Activated T-helper 17 cell treated with anti-CD3 and anti-CD28 coated beads, Interleukin-2, amount 50 U/mL, for 72 hours (primary cell): ENCODE data around the gene ARHGAP18. TPM values are rescaled to one million over a fixed set of nuclear protein-coding genes. Genes with fewer than 3 reads are reported as not detected.

Experiments used
- ATAC-seq: fragments of 150-1000 bp; cut with Tn5 transposase; replicated peaks from 2 replicates; pipeline ENCODE4 v1.10.0; 2021; ENCODE audit warnings: mild to moderate bottlenecking, moderate library complexity
- H3K27ac Mint-ChIP-seq: one replicate; pipeline ENCODE4 v1.8.0; 2022; ENCODE audit warnings: mixed read lengths
- H3K27me3 Mint-ChIP-seq: one replicate; pipeline ENCODE4 v1.8.0; 2022; ENCODE audit warnings: mixed read lengths
- H3K36me3 Mint-ChIP-seq: one replicate; pipeline ENCODE4 v1.8.0; 2022; ENCODE audit warnings: low read depth, mild to moderate bottlenecking, mixed read lengths
- H3K4me1 Mint-ChIP-seq: one replicate; pipeline ENCODE4 v1.8.0; 2022; ENCODE audit warnings: mixed read lengths
- H3K4me3 Mint-ChIP-seq: one replicate; pipeline ENCODE4 v1.8.0; 2022; ENCODE audit warnings: mild to moderate bottlenecking, mixed read lengths
- H3K9me3 Mint-ChIP-seq: one replicate; pipeline ENCODE4 v1.8.0; 2022; ENCODE audit warnings: mixed read lengths
- total RNA-seq, 2 donors: library from RNA; stranded (reverse); gene quantifications; one replicate each; pipeline ENCODE4 v1.2.3, GENCODE V29; 2022

Gene ARHGAP18
- total RNA-seq, 2 donors from 2014 or later, result 7.9 to 9.5 TPM

GRCh38 chr6:129643176-129643575 is 66.8 kb downstream of the ARHGAP18 start:
- ATAC-seq, result no peak
- Mint-ChIP-seq H3K36me3 (no peaks in the 10 kb centered on the region), H3K27ac (no peak overlapping the region), H3K4me1 (no peaks in the 10 kb centered on the region), H3K4me3 (no peak overlapping the region), H3K27me3 (no peaks in the 10 kb centered on the region), H3K9me3 (no peaks in the 10 kb centered on the region)

GRCh38 chr6:129642322-129642721 is 67.7 kb downstream of the ARHGAP18 start:
- no peak overlapping the region for H3K4me3 Mint-ChIP-seq
- no peak overlapping the region for H3K27ac Mint-ChIP-seq
- H3K27me3 Mint-ChIP-seq, result no peaks in the 10 kb centered on the region
- no peak for ATAC-seq
- no peaks in the 10 kb centered on the region for H3K4me1 Mint-ChIP-seq
- H3K36me3 Mint-ChIP-seq, result no peaks in the 10 kb centered on the region
- no peaks in the 10 kb centered on the region for H3K9me3 Mint-ChIP-seq

GRCh38 chr6:129641344-129641743 is 68.6 kb downstream of the ARHGAP18 start:
- Mint-ChIP-seq H3K27me3 (no peaks in the 10 kb centered on the region), H3K4me1 (no peaks in the 10 kb centered on the region), H3K9me3 (no peaks in the 10 kb centered on the region), H3K27ac (no peak overlapping the region), H3K4me3 (no peak overlapping the region), H3K36me3 (no peaks in the 10 kb centered on the region)
- no peak for ATAC-seq

GRCh38 chr6:129638686-129639085 is 71.3 kb downstream of the ARHGAP18 start:
- Mint-ChIP-seq H3K36me3 (peaks cover 6% of the 10 kb centered on the region), H3K9me3 (no peaks in the 10 kb centered on the region), H3K4me1 (no peaks in the 10 kb centered on the region), H3K4me3 (no peak overlapping the region), H3K27ac (no peak overlapping the region), H3K27me3 (no peaks in the 10 kb centered on the region)
- no peak for ATAC-seq

GRCh38 chr6:129638055-129638684 is 71.8 kb downstream of the ARHGAP18 start:
- no peak for ATAC-seq

GRCh38 chr6:129637340-129638054 is 72.5 kb downstream of the ARHGAP18 start:
- H3K36me3 Mint-ChIP-seq, result peaks cover 6% of the 10 kb centered on the region
- H3K27ac Mint-ChIP-seq, result no peak overlapping the region
- no peaks in the 10 kb centered on the region for H3K9me3 Mint-ChIP-seq
- H3K4me3 Mint-ChIP-seq, result no peak overlapping the region
- H3K4me1 Mint-ChIP-seq, result no peaks in the 10 kb centered on the region
- ATAC-seq, result no peak
- no peaks in the 10 kb centered on the region for H3K27me3 Mint-ChIP-seq

More at GRCh38 chr6:129638055-129638684, 71.8 kb downstream of the ARHGAP18 start:
- no peak overlapping the region for H3K27ac Mint-ChIP-seq
- H3K9me3 Mint-ChIP-seq, result no peaks in the 10 kb centered on the region
- no peak overlapping the region for H3K4me3 Mint-ChIP-seq
- H3K27me3 Mint-ChIP-seq, result no peaks in the 10 kb centered on the region
- peaks cover 6% of the 10 kb centered on the region for H3K36me3 Mint-ChIP-seq
- no peaks in the 10 kb centered on the region for H3K4me1 Mint-ChIP-seq

- Mint-ChIP-seq H3K27me3 (no peaks in the 10 kb centered on the region), H3K36me3 (peaks cover 6% of the 10 kb centered on the region), H3K27ac (no peak overlapping the region), H3K9me3 (no peaks in the 10 kb centered on the region), H3K4me1 (no peaks in the 10 kb centered on the region), H3K4me3 (no peak overlapping the region)
- ATAC-seq, result no peak
Observed at GRCh38 chr6:129635396-129636130, 74.4 kb downstream of the ARHGAP18 start.

GRCh38 chr6:129634411-129635230 is 75.4 kb downstream of the ARHGAP18 start:
- Mint-ChIP-seq H3K4me1 (no peaks in the 10 kb centered on the region), H3K4me3 (no peak overlapping the region), H3K27me3 (no peaks in the 10 kb centered on the region), H3K9me3 (no peaks in the 10 kb centered on the region), H3K36me3 (peaks cover 6% of the 10 kb centered on the region), H3K27ac (no peak overlapping the region)
- no peak for ATAC-seq

GRCh38 chr6:129633529-129633928 is 76.4 kb downstream of the ARHGAP18 start:
- Mint-ChIP-seq H3K4me1 (no peaks in the 10 kb centered on the region), H3K36me3 (peaks cover 6% of the 10 kb centered on the region), H3K9me3 (no peaks in the 10 kb centered on the region), H3K4me3 (no peak overlapping the region), H3K27me3 (no peaks in the 10 kb centered on the region), H3K27ac (no peak overlapping the region)
- no peak for ATAC-seq

- Mint-ChIP-seq H3K36me3 (peaks cover 6% of the 10 kb centered on the region), H3K9me3 (no peaks in the 10 kb centered on the region), H3K4me3 (no peak overlapping the region), H3K27me3 (no peaks in the 10 kb centered on the region), H3K27ac (no peak overlapping the region), H3K4me1 (no peaks in the 10 kb centered on the region)
- no peak for ATAC-seq
Observed at GRCh38 chr6:129632172-129632613, 77.8 kb downstream of the ARHGAP18 start.

- Mint-ChIP-seq H3K36me3 (peaks cover 6% of the 10 kb centered on the region), H3K4me3 (no peak overlapping the region), H3K4me1 (no peaks in the 10 kb centered on the region), H3K27me3 (no peaks in the 10 kb centered on the region), H3K9me3 (no peaks in the 10 kb centered on the region), H3K27ac (no peak overlapping the region)
- ATAC-seq, result no peak
Observed at GRCh38 chr6:129631070-129631469, 78.9 kb downstream of the ARHGAP18 start.

- H3K4me1 Mint-ChIP-seq, result no peaks in the 10 kb centered on the region
- H3K27me3 Mint-ChIP-seq, result no peaks in the 10 kb centered on the region
- no peak overlapping the region for H3K27ac Mint-ChIP-seq
- H3K4me3 Mint-ChIP-seq, result no peak overlapping the region
- H3K9me3 Mint-ChIP-seq, result no peaks in the 10 kb centered on the region
- ATAC-seq, result no peak
- H3K36me3 Mint-ChIP-seq, result peaks cover 6% of the 10 kb centered on the region
Observed at GRCh38 chr6:129630596-129630995, 79.4 kb downstream of the ARHGAP18 start.

- peaks cover 3% of the 10 kb centered on the region for H3K4me1 Mint-ChIP-seq
- no peaks in the 10 kb centered on the region for H3K9me3 Mint-ChIP-seq
- H3K27ac Mint-ChIP-seq, result no peak overlapping the region
- H3K27me3 Mint-ChIP-seq, result no peaks in the 10 kb centered on the region
- no peak for ATAC-seq
- H3K4me3 Mint-ChIP-seq, result no peak overlapping the region
- H3K36me3 Mint-ChIP-seq, result no peaks in the 10 kb centered on the region
Observed at GRCh38 chr6:129628101-129628815, 81.7 kb downstream of the ARHGAP18 start.

GRCh38 chr6:129624488-129624887 is 85.5 kb downstream of the ARHGAP18 start:
- peaks cover 6% of the 10 kb centered on the region for H3K4me1 Mint-ChIP-seq
- no peaks in the 10 kb centered on the region for H3K36me3 Mint-ChIP-seq
- H3K4me3 Mint-ChIP-seq, result no peak overlapping the region
- no peaks in the 10 kb centered on the region for H3K27me3 Mint-ChIP-seq
- no peak for ATAC-seq
- H3K27ac Mint-ChIP-seq, result no peak overlapping the region
- H3K9me3 Mint-ChIP-seq, result no peaks in the 10 kb centered on the region
